ENCODE results near the gene SMIM10L2A. TPM values are rescaled to one million over a fixed set of nuclear protein-coding genes. Genes with fewer than 3 reads are reported as not detected.
"Not testable (repeated sequence)": the region's sequence is repeated elsewhere in the genome, so short reads cannot be mapped to it uniquely, and the experiment has no call there.

The SMIM10L2A gene
- total RNA-seq, 5 donors from 2014 or later (not counting 1 experiment from before 2014, with no cell fraction given): 1.4 to 3.3 (median 2.6) TPM

GRCh38 chrX:135416546-135416945 lies 5.2 kb upstream of the SMIM10L2A start:
- Histone ChIP-seq H3K27me3 (replicated peaks in 1 of 2; ENCODE audit: control insufficient read depth in 2 of 2, extremely low read depth in 1 of 2, insufficient read depth in 2 of 2, low read length in 1 of 2) (no peaks in the 10 kb centered on the region), H3K4me3 (ENCODE audit: control insufficient read depth in 1 of 2, extremely low read depth in 1 of 2, low read length in 1 of 2) (no peak overlapping the region), H3K9me3 (no peaks in the 10 kb centered on the region), H3K36me3 (ENCODE audit: control insufficient read depth in 2 of 2, extremely low read depth in 1 of 2, insufficient read depth in 1 of 2, low read length in 1 of 2) (no peaks in the 10 kb centered on the region), H3K27ac (ENCODE audit: low read length) (no peak overlapping the region), H3K4me1 (ENCODE audit: control insufficient read depth in 1 of 2, extremely low read depth in 1 of 2, insufficient read depth in 2 of 2, low read length in 2 of 2) (peaks cover 0 to 4% of the 10 kb centered on the region in 2 experiments)
- H3K27ac Mint-ChIP-seq: no peak overlapping the region
- DNase-seq (no peak), ATAC-seq (replicated peaks in 1 of 4) (no peak)
- H3K4me3 Mint-ChIP-seq: no peak overlapping the region
- peaks cover 0 to 5% of the 10 kb centered on the region in 2 donors for H3K27me3 Mint-ChIP-seq
- peaks cover 3% of the 10 kb centered on the region for H3K36me3 Mint-ChIP-seq
- no peaks in the 10 kb centered on the region for H3K9me3 Mint-ChIP-seq
- POLR2A ChIA-PET: no interaction called here
- CTCF ChIA-PET: no interaction called here
- no CpG with 5 or more reads among the region's 4 CpGs for WGBS (ENCODE audit: insufficient coverage)
- H3K4me1 Mint-ChIP-seq: peaks cover 0 to 5% (median under 1%) of the 10 kb centered on the region in 3 donors

- H3K27me3 Mint-ChIP-seq: peaks cover 0 to 5% of the 10 kb centered on the region in 2 donors
- CTCF ChIA-PET: interaction anchor here in 1 of 2 donors (0.8 kb wide), 1 partner anchor 124 kb away, joined by 3 read pairs; no protein-coding TSS in a partner anchor
- no peak overlapping the region for H3K27ac ChIP-seq (ENCODE audit: low read length)
- no peaks in the 10 kb centered on the region for H3K9me3 Mint-ChIP-seq
- H3K4me3 ChIP-seq (ENCODE audit: control insufficient read depth in 1 of 2, extremely low read depth in 1 of 2, low read length in 1 of 2): no peak overlapping the region
- H3K27ac Mint-ChIP-seq: no peak overlapping the region
- no peaks in the 10 kb centered on the region for H3K27me3 ChIP-seq (replicated peaks in 1 of 2; ENCODE audit: control insufficient read depth in 2 of 2, extremely low read depth in 1 of 2, insufficient read depth in 2 of 2, low read length in 1 of 2)
- whole genome bisulfite sequencing (ENCODE audit: insufficient coverage): no CpG with 5 or more reads among the region's 12 CpGs
- no peak for ATAC-seq (replicated peaks in 1 of 4)
- H3K9me3 ChIP-seq: no peaks in the 10 kb centered on the region
- POLR2A ChIA-PET: no interaction called here
- H3K4me3 Mint-ChIP-seq: peak overlapping the region; percentile 54 to 74 (median 72)
- H3K36me3 ChIP-seq (ENCODE audit: control insufficient read depth in 2 of 2, extremely low read depth in 1 of 2, insufficient read depth in 1 of 2, low read length in 1 of 2): no peaks in the 10 kb centered on the region
- no peak for DNase-seq
- H3K36me3 Mint-ChIP-seq: no peaks in the 10 kb centered on the region
- H3K4me1 Mint-ChIP-seq: peaks cover 3 to 13% (median 8%) of the 10 kb centered on the region in 3 donors
- peaks cover 0 to 14% of the 10 kb centered on the region in 2 experiments for H3K4me1 ChIP-seq (ENCODE audit: control insufficient read depth in 1 of 2, extremely low read depth in 1 of 2, insufficient read depth in 2 of 2, low read length in 2 of 2)
Observed at GRCh38 chrX:135420831-135421230, 913 bp upstream of the SMIM10L2A start.

- Histone ChIP-seq H3K27me3 (replicated peaks in 1 of 2; ENCODE audit: control insufficient read depth in 2 of 2, extremely low read depth in 1 of 2, insufficient read depth in 2 of 2, low read length in 1 of 2) (no peaks in the 10 kb centered on the region), H3K9me3 (no peaks in the 10 kb centered on the region), H3K36me3 (ENCODE audit: control insufficient read depth in 2 of 2, extremely low read depth in 1 of 2, insufficient read depth in 1 of 2, low read length in 1 of 2) (no peaks in the 10 kb centered on the region), H3K4me3 (ENCODE audit: control insufficient read depth in 1 of 2, extremely low read depth in 1 of 2, low read length in 1 of 2) (peak overlapping the region in 1 of 2 donors; percentile 40), H3K27ac (ENCODE audit: low read length) (no peak overlapping the region), H3K4me1 (ENCODE audit: control insufficient read depth in 1 of 2, extremely low read depth in 1 of 2, insufficient read depth in 2 of 2, low read length in 2 of 2) (peaks cover 0 to 14% of the 10 kb centered on the region in 2 experiments)
- DNase-seq (peak; percentile 63 to 89 (median 76)), ATAC-seq (replicated peaks in 1 of 4) (peak; percentile 90 to 94 (median 90))
- H3K9me3 Mint-ChIP-seq: no peaks in the 10 kb centered on the region
- CTCF ChIA-PET: interaction anchor here (0.7 to 0.8 kb wide), 2 partner anchors 125 to 244 kb away, joined by 3 to 6 read pairs; no protein-coding TSS in a partner anchor
- H3K4me3 Mint-ChIP-seq: peak overlapping the region; percentile 54 to 74 (median 72)
- no peak overlapping the region for H3K27ac Mint-ChIP-seq
- peaks cover 0 to 5% of the 10 kb centered on the region in 2 donors for H3K27me3 Mint-ChIP-seq
- H3K4me1 Mint-ChIP-seq: peaks cover 3 to 13% (median 8%) of the 10 kb centered on the region in 3 donors
- POLR2A ChIA-PET: interaction anchor here in 1 of 2 donors (0.6 kb wide), 1 partner anchor 252 kb away, joined by 3 read pairs; no protein-coding TSS in a partner anchor
- H3K36me3 Mint-ChIP-seq: no peaks in the 10 kb centered on the region
- 0% methylated on average over 6 of the region's 29 CpGs for WGBS (ENCODE audit: insufficient coverage)
Observed at GRCh38 chrX:135421537-135421931, 210 bp upstream of the SMIM10L2A start.

GRCh38 chrX:135422810-135423168 lies 1.0 kb downstream of the SMIM10L2A start:
- POLR2A ChIA-PET; H3K36me3 ChIP-seq (ENCODE audit: control insufficient read depth in 2 of 2, extremely low read depth in 1 of 2, insufficient read depth in 1 of 2, low read length in 1 of 2): not testable (repeated sequence)

GRCh38 chrX:135423173-135423864 lies 1.6 kb downstream of the SMIM10L2A start:
- Mint-ChIP-seq H3K27me3 (peaks cover 0 to 13% of the 10 kb centered on the region in 2 donors), H3K4me3 (peak overlapping the region; percentile 46 to 74 (median 55)), H3K4me1 (peaks cover 3 to 13% (median 8%) of the 10 kb centered on the region in 3 donors)
- H3K27ac ChIP-seq (ENCODE audit: low read length); DNase-seq; H3K36me3 Mint-ChIP-seq; H3K36me3 ChIP-seq (ENCODE audit: control insufficient read depth in 2 of 2, extremely low read depth in 1 of 2, insufficient read depth in 1 of 2, low read length in 1 of 2); POLR2A ChIA-PET; H3K27ac Mint-ChIP-seq; H3K4me3 ChIP-seq (ENCODE audit: control insufficient read depth in 1 of 2, extremely low read depth in 1 of 2, low read length in 1 of 2); H3K9me3 Mint-ChIP-seq; H3K27me3 ChIP-seq (replicated peaks in 1 of 2; ENCODE audit: control insufficient read depth in 2 of 2, extremely low read depth in 1 of 2, insufficient read depth in 2 of 2, low read length in 1 of 2); ATAC-seq (replicated peaks in 1 of 4); CTCF ChIA-PET; H3K9me3 ChIP-seq: not testable (repeated sequence)
- no CpG with 5 or more reads among the region's 9 CpGs for WGBS (ENCODE audit: insufficient coverage)
- H3K4me1 ChIP-seq (ENCODE audit: control insufficient read depth in 1 of 2, extremely low read depth in 1 of 2, insufficient read depth in 2 of 2, low read length in 2 of 2): peaks cover 0 to 14% of the 10 kb centered on the region in 2 experiments

More at GRCh38 chrX:135422810-135423168, 1.0 kb downstream of the SMIM10L2A start:
- peaks cover 0 to 14% of the 10 kb centered on the region in 2 experiments for H3K4me1 ChIP-seq (ENCODE audit: control insufficient read depth in 1 of 2, extremely low read depth in 1 of 2, insufficient read depth in 2 of 2, low read length in 2 of 2)
- H3K27me3 ChIP-seq (replicated peaks in 1 of 2; ENCODE audit: control insufficient read depth in 2 of 2, extremely low read depth in 1 of 2, insufficient read depth in 2 of 2, low read length in 1 of 2); H3K9me3 ChIP-seq; H3K36me3 Mint-ChIP-seq; H3K27ac ChIP-seq (ENCODE audit: low read length); DNase-seq; H3K27me3 Mint-ChIP-seq; ATAC-seq (replicated peaks in 1 of 4); H3K9me3 Mint-ChIP-seq; H3K27ac Mint-ChIP-seq; CTCF ChIA-PET: not testable (repeated sequence)
- H3K4me3 ChIP-seq (ENCODE audit: control insufficient read depth in 1 of 2, extremely low read depth in 1 of 2, low read length in 1 of 2): peak overlapping the region in 1 of 2 donors; percentile 34
- H3K4me3 Mint-ChIP-seq: peak overlapping the region; percentile 54 to 74 (median 67)
- WGBS (ENCODE audit: insufficient coverage): 80% methylated on average over 1 of the region's 10 CpGs
- H3K4me1 Mint-ChIP-seq: peaks cover 3 to 13% (median 8%) of the 10 kb centered on the region in 3 donors

GRCh38 chrX:135424469-135424868 lies 2.7 kb downstream of the SMIM10L2A start:
- Mint-ChIP-seq H3K9me3 (no peaks in the 10 kb centered on the region), H3K36me3 (no peaks in the 10 kb centered on the region), H3K27me3 (peaks cover 0 to 21% of the 10 kb centered on the region in 2 donors), H3K4me1 (peaks cover 3 to 13% (median 8%) of the 10 kb centered on the region in 3 donors), H3K4me3 (no peak overlapping the region), H3K27ac (no peak overlapping the region)
- 91% methylated on average over 8 of the region's 9 CpGs for WGBS (ENCODE audit: insufficient coverage)
- Histone ChIP-seq H3K9me3 (no peaks in the 10 kb centered on the region), H3K27ac (ENCODE audit: low read length) (no peak overlapping the region), H3K36me3 (ENCODE audit: control insufficient read depth in 2 of 2, extremely low read depth in 1 of 2, insufficient read depth in 1 of 2, low read length in 1 of 2) (no peaks in the 10 kb centered on the region), H3K4me1 (ENCODE audit: control insufficient read depth in 1 of 2, extremely low read depth in 1 of 2, insufficient read depth in 2 of 2, low read length in 2 of 2) (peaks cover 0 to 14% of the 10 kb centered on the region in 2 experiments), H3K4me3 (ENCODE audit: control insufficient read depth in 1 of 2, extremely low read depth in 1 of 2, low read length in 1 of 2) (no peak overlapping the region), H3K27me3 (replicated peaks in 1 of 2; ENCODE audit: control insufficient read depth in 2 of 2, extremely low read depth in 1 of 2, insufficient read depth in 2 of 2, low read length in 1 of 2) (no peaks in the 10 kb centered on the region)
- DNase-seq (no peak), ATAC-seq (replicated peaks in 1 of 4) (no peak)
- ChIA-PET CTCF (no interaction called here), POLR2A (no interaction called here)
